Fibroblast of the conjunctiva (primary cell): ENCODE results near the gene BCDIN3D.
"Not testable (repeated sequence)": the region's sequence is repeated elsewhere in the genome, so short reads cannot be mapped to it uniquely, and the experiment has no call there.

Experiments
- DNase-seq: peaks from one replicate; pipeline ENCODE4 v3.0.0-alpha.2; 2010; ENCODE audit warnings: low read depth

BCDIN3D gene

DNA sequence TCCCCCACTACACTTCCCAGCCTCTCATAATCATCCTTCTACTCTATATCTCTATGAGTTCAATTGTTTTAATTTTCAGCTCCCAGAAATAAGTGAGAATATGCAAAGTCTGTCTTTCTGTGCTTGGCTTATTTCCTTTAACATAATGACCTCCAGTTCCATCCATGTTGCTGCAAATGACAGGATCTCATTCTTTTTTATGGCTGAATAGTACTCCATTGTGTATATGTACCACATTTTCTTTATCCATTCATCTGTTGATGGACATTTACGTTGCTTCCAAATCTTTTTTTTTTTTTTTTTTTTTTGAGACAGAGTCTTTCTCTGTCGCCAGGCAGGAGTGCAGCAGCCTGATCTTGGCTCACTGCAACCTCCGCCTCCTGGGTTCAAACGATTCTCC lies 13.0 kb upstream of the BCDIN3D start:
- not testable (repeated sequence) for DNase-seq

DNA sequence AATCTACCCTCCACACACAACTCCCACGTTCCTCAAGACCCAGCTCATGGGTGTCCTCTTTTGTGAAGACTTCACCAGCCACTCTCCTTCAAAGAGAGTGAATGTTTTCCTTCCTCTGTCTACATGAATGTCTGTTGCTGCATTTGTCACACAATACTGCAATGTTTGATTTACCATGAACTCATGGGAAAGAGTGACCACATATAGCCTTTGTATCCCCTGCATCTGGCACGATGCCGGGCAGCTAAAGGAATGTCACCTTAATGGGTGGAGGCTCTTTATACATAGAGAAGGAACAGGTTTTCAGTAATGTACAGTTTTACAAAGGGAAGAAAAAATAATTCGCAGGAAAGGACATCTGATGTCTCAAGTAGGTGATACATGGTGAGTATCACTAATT lies 12.1 kb upstream of the BCDIN3D start:
- no peak for DNase-seq

DNA sequence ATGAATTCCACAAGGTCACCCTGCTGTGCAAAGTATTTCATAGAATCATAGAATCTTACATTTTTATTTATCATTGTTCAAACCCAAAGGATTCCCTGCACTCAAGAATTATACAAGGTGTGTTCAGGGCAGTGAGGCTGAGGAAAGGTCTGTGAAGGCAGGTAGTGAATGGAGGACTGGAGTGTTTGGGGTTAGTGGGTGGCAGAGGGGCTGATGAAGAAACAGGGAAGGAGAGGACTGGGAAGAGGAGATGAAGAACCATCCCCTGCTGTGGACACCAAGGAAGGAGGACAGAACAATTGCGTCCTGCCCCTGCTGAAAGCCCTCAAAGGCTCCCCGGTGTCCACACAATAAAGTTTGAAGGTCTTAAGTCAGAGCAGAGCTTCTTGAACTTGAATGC lies 10.8 kb upstream of the BCDIN3D start:
- no peak for DNase-seq

DNA sequence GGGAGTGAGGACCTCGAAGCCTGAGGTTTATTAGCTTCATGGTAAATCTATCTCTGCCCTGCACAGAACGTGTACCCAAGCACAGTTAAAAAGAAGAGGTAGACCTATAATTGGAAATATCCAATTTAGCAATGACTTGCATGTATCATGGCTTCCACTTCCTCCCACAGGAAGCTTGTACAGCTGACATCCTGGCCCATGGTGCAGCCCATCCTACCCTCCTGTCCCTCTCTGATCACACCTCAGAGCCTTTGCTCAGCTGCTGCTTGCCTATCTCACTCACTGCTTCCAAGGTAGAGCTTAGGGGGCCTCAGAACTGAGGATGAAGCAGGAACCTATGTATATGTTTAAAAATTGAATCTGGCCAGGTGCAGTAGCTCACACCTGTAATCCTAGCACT lies 4.3 kb upstream of the BCDIN3D start:
- DNase-seq, result no peak

DNA sequence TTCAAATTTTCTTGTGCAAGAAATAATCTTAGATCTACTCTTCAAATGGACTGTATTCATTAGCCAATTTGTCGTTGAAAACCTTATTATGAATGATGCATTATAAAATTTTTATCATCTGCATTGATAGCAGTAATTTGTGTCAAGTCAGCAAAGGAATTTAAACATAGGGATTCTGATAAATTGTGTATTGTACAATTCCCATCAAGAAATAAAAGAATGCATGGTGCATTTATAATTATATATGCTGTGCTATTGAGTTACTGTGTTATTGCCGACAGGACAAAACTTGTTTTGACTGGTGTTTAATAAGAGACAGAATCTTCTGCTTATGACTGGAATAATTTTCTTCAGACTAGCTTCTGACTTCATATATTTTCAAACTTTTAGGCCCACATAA lies 3.1 kb upstream of the BCDIN3D start:
- no peak for DNase-seq

DNA sequence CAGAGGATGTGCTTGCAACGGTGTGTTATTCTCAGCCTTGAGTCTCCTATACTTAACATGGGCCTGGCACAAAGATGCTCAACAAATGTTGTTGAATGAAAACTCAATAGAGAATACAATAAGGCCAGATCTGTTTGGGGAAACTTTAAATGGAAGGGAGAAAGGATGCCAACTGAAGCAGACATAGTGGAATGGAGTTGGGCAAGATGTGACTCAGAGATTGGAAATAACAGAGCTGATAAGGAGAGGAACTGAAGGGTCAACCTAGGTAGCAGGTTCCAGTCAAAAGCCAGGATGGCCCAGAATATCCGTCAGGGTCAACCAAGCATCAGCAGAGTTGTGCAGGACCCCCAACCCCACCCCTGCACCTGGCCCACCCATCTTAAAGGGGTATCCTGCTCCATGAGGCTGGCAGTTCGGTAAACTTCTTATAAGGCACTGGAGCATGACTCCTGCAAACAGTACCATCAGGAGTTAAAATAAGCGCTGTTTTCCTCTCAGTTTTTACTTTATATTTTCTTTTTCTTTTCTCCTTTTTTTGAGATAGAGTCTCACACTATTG lies 1.1 kb upstream of the BCDIN3D start:
- DNase-seq, result no peak

DNA sequence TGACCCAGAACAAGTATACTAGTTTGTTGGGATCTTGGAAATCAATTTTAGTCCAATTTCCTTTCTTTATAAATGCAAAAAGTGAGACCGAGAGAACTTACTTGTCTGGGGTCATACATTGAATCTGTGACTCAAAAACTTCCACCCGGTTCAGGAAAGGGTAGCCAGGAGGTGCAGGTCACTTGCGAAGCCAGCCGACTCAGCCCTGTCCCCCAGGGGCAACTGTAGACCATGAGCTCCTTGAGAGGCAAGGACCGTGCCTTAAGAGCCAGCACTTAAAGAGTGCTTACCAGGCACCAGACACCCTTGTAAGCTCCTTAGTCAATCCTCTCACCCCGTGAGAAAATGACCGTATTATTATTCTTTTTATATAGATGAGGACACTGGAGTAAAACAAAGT lies 505 bp upstream of the BCDIN3D start:
- DNase-seq, result no peak

DNA sequence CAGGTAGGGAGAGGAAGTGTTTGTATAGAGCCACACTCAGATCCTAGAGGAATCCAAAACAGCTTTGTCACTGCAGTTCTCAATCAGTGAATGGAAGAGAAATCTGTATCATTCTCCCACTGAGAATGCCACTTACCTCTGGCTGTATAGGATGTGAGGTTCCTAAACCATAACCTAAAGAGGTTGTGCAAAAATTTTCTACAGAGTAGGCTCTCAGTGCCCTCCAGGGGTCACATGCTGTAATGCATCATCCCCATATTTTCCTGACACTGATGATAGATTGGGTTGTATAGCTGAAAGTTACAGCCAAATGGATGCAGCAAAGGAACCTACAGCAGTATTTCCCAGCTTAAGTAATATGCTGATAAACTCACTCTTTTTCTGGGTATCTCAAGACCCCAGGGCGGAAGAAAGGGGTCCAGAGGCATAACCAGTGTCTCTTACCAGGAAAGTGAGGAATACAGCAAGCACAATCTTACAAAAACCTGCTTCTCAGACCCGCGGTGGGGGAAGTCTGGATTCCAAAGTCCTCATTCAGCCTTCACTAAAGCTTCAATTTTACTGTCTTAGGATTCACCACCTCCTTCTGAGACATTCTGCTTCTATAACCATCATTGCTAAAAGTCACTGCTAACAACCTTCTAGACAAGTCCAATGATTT lies 3.8 kb downstream of the BCDIN3D start:
- no peak for DNase-seq

DNA sequence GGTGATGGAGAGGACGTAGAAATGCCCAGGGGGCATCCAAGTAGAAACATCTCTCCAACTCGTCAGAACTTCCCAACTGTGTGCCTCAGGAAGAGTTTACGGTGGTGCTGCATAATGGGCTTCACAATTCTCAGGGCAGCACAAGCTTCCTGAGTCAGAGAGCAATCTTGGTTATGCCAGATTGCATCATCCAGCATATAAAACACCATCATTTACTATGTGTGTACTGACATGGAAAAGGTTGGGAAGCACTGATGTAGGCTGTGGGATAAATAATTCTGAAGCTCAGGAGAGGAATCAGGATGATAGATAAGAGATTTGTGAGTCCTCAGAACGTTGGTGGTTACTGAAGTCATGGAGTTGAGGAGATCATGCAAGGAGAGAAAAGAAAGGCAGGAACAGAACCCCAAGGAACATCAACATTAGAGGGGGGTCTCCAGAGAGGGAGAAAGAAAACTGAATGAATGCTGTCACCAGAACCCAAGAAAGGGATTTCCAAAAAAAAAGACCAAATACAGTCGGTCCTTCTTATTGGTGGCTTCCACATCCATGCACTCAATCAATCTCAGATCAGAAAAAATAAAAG lies 10.0 kb downstream of the BCDIN3D start:
- peak; percentile 77 for DNase-seq

DNA sequence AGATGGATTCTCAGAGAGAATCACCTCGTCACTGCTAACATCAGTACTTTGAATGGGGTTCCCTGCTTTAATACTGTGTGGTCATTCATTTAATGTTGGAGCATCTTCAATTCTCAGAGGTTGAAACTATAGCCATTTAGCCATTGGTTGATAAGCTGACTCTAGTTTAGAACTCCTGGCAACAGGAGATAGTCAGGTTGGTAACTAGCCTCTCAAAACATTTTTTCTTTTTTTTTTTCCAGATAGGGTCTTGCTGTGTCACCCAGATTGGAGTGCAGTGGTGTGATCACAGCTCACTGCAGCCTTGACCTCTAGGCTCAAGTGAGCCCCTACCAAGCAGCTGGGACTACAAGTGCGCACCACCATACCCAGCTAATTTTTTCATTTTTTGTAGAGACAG lies 11.2 kb downstream of the BCDIN3D start:
- DNase-seq, result no peak

DNA sequence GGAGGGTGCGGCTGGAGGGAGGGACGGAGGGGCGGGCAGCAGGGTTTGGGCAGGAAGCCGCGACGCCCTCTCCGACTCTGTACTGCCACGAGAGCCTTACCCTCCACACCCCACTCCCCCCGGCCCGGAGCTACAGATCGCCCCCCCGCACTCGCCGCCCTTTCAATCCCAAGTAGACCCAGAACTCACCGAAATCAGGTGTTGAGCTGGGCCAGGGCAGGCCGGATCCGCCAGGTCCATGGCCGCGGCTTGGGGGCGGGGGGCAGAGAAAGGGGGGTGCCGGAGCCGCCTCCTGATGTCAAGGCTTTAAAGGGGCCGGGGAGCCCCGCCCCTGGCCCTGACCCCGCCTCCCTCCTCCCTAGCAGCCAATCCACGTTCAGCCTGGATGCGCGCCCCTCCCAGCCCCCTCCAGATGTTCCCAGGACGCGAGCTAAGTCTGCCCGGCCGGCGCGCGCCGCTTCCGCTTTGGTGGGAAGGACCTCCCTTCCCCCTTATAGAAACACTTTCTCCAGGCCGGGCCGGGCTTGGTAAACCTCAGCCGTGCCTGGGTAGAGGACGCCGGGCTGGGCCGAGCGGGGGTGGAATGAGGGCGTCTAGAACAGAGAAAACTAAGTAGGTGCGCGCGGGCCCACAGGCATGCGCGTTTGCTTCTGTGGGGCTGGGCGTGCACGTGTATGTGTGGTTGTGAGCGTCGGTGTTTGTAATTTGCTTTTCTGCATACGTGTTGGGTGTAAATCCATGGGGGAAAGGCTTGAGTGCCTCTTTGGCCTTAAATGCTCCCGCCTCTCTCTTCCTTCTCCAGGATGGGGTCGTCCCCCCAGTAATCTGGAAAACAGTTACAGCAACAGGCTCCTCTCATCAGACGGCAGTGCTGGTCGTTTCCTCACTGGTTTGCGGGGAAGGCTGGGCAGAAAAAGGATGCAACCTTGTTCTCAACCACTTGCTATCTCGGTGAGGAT lies 14.5 kb downstream of the BCDIN3D start, which contains the start of gene NCKAP5L:
Gene NCKAP5L (minus strand): TSS at position 281 of the 959 bp plus-strand sequence. CDS start 24,369 bp downstream, outside the sequence.
- peak; percentile 94 for DNase-seq

DNA sequence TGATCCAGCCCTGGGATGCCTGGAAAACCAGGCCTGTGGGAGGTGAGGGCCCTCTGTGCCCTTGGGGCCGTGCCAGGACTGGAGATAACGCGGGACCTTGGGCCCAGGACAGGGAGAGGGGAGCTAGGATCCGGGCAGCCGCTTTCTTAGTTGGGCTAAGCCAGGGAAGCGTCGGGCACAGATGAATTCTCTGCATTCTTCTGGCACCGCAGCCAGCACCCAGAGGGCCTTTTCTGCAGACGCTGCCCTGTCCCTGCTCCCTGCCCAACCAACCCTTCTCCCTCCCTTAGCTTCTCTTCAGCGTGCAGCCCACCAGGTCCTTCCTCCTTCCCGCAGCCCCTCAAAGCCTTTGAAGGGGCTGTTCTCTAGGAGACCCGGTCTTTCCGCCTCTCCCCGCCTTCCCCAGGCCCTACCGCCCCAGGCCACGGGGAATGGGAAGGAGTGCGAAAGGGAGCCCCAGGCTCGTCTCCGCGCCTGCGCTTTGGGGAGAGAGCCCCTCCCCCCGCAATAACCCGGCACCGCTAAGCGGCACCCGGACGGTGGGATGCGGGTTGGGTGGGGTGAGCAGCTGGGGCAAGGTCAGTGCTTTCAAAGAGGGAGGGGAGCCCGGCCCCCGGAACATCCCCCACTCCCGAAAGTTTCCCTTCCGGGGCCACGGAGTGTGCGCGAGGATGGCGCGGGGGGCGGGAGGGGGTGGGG lies 15.4 kb downstream of the BCDIN3D start:
- no peak for DNase-seq

DNA sequence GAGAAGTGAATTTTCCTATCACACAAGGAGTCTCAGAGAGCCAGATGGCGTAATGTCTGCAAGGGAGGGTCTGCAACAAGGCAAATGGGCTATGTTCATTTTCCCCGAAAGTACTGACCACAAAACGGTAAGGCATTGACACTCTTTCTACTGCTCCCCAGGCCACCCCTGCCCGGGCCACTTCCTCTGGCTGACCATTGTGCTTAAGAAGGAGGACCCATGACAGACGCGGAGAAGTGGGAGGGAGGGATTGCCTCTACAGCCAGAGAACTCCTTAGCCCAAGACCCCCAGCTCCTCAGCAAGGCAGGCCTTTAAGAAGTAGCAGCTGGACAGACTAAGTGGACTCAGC lies 15.9 kb downstream of the BCDIN3D start:
- DNase-seq, result no peak

DNA sequence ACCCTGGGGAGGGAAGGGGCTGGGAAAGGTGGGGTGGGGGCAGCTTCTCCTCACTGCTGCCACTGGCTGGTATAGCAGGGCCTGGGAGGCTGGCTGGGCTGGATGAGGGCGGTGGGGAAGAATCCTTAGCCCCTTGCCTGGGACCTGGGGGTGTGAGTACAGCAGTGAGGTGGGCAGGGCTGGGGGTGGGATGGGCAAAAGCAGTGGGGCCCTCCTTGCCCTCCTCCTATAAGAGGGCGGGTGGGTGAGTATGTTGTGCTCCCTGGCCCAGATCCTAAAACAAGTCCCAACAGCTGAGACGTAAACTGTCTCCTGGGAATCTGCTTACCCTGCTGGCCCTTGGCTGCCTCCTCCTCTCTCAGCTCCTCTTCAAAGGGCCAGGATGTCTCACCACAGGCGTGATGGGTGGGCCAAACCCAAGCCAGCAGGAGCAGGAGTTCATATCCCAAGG lies 16.9 kb downstream of the BCDIN3D start:
- no peak for DNase-seq

DNA sequence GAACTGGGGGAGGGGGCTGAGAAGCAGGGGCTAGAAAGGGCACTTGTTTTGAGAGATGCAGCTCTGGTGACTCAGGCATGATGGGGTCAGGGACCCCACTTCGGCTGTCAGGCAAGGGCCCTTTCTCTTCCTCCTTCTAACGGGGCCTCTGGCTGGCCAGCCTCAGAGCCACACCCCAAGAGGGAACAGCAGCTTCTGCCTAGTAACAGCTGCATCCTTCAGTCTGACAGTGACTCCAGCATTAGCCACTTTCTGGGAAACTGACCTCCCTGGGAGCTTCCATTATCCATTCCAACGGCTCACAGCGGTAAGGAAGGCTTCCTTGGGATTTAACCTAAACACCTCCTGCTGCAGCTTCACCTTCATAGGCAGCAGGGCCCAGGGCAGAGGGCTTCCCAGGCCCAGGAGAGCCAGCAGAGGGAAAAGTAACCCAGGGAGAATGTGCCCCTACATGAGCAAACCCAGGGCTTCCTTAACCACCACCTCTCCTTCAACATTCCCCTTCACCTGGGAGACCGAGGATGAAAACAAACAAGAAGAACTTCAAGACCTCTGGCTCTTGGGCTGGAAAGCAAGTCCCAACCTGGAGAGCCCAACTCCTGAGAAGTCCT lies 17.4 kb downstream of the BCDIN3D start:
- no peak for DNase-seq

DNA sequence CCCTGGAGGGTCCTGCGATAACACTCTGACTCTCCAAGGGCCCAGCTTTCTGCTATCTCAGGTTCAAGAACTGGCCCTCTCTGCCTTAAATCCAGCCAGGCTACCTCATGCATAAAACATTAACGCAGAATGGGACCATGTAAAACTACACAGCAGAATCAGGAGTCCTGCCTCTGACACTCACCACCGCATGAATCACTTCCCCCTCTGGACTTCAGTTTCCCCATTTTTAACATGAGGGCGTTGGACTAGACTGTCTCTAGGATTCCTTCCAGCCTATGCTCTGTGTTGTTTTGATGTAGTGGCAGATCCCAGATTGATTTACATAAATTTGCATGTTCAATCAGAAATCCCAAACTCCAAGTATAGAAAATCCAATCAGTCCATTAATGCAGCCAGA lies 18.0 kb downstream of the BCDIN3D start:
- no peak for DNase-seq

DNA sequence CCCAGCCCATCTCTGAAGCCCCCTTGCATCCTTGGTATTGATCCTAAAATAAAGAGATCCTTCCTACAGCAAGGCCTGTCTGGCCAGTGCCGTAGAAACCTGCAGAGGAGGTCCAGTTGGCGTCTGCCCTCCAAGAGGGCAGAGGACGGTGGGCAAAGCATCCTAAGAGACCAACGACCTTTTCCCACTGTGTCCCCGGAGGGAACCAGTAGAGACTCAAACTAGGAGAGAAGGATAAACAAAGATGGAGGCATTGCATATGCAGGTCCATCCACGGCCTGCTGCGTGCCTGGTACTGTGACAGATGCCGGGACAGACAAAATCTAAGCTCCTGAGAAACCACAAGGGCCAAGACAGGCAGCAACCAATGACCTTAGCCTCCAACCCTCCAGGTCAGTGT lies 18.5 kb downstream of the BCDIN3D start:
- DNase-seq, result no peak

DNA sequence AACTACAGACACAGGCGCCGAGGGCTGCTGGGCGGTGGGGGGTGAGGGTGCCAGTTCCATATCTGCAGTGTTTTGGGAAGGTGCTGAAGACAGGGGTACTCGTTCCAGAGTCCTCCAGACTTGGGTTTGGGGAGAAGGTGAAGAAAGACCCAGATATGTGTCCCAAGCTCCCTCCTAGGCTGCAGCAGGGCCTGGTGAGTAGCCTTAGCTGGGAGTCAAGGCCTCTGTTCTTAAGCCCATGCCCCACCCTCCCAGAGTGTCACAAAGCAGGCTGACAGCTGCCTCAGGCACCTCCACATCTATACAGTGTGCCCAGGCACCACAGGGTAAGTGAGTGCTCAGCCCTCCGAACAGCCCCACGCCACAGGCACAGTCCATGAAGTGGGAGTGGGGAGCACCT lies 19.0 kb downstream of the BCDIN3D start:
- no peak for DNase-seq

DNA sequence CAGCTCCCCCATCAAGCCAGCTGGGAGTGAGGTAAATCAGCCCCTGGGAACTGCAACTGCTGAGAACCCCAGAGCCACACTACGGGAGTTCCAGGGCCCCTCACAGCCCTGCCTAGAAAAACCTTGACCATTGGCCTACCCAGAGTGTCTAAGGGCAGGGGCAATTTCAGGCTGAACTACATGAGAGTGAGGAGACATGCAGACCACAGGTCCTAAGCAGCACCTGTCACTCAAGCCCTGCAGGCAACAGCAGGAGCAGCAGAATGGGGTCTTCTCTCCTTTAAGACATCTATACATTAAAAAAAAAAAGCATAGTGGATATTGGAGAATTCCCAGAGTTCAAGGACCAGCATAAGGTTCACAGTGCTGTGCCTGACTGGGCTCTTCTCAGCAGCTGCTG lies 19.6 kb downstream of the BCDIN3D start:
- DNase-seq, result no peak

DNA sequence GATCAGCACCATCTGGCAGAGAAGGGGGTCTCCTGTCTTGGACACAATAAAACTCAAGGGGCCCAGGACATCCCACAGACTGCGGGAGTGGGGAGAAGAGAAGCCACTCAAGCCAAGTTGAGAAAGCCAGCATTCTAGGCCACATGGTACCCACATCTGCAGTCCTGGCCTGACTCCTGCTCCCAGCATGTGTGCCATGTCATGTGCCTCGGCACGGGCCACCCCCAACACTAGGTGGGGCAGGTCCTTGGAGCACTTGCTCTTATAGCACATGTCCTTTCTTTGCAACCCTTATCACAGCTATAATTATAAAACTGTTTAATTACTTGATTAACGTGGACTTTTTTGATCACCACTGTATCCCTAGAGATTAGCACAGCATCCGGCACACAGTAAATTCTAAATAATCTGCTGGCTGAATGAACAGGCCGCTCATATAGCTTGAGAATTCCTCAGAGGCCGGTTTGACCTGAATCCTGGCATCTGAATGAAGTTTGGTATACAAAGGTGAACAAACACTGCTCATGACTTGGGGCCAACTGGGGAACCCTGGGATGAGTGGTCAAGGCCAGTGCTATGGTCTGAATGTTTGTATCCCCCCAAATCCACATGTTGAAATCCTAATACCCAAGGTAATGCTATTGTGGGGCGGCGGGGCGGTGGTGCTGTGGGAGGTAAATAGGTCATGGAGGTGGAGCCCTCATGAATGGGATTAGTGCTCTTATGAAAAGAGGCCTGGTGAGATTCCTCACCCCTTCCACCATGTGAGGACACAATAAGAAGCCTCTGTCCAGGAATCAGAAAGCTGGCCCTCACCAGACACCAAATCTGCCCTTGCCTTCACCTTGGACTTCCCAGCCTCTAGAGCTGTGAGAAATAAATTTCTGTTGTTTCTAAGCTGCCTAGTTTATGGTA lies 21.3 kb downstream of the BCDIN3D start:
- no peak for DNase-seq

DNA sequence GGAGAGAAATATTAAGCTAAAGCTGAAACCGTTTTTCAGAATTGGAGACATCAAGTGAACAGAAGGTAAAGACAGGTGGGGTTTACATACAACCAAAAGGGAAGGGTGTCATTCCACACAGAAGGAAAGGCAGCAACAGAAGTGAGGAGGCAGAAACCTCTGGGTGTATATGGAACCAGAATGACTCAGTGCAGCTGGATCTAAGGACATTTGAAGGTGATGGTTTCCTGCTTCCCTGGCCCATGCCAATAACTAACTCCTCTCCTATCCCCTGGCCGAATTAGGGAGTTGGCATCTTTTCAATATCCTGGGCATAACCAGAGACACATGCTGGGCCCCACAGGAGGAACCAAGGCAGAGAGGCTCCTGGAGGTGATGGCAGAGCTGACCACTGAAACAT lies 23.1 kb downstream of the BCDIN3D start:
- no peak for DNase-seq
